ENCODE data around the gene CPB2.

The CPB2 gene

GRCh38 chr13:46134961-46135522 lies 30.2 kb upstream of the CPB2 start:
- TF ChIP-seq, protein P1, sequence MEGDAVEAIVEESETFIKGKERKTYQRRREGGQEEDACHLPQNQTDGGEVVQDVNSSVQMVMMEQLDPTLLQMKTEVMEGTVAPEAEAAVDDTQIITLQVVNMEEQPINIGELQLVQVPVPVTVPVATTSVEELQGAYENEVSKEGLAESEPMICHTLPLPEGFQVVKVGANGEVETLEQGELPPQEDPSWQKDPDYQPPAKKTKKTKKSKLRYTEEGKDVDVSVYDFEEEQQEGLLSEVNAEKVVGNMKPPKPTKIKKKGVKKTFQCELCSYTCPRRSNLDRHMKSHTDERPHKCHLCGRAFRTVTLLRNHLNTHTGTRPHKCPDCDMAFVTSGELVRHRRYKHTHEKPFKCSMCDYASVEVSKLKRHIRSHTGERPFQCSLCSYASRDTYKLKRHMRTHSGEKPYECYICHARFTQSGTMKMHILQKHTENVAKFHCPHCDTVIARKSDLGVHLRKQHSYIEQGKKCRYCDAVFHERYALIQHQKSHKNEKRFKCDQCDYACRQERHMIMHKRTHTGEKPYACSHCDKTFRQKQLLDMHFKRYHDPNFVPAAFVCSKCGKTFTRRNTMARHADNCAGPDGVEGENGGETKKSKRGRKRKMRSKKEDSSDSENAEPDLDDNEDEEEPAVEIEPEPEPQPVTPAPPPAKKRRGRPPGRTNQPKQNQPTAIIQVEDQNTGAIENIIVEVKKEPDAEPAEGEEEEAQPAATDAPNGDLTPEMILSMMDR (IDR thresholded peaks at IDR 0.05) = no peak
- no peak overlapping the region for H3K4me3 ChIP-seq
- no peak for DNase-seq (ENCODE audit: low spot score)
- H3K27ac ChIP-seq = no peak overlapping the region

GRCh38 chr13:46134494-46134893 lies 29.7 kb upstream of the CPB2 start:
- H3K4me3 ChIP-seq = no peak overlapping the region
- TF ChIP-seq, protein P1 (IDR thresholded peaks at IDR 0.05) = no peak
- H3K27ac ChIP-seq = no peak overlapping the region
- no peak for DNase-seq (ENCODE audit: low spot score)

DNA sequence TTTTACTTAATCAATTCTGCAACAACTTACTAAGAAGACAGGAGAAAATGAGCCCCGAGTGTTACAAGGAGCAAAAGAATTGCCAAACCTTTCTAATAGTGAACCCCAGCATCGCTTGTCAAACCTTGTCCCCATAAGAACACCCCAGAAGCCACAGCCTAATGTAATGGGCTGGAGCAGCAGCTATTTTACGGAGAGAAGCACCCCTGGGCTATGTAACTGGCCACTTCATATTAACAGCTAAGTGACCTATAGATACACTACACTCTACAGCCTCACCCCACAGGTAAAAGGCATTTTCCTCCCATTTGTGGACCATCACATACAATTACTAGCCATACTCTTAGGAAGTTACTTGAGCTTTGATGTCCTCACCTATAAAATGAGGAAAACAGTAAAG lies 27.3 kb upstream of the CPB2 start:
- Histone ChIP-seq H3K4me3 (no peak overlapping the region), H3K27ac (no peak overlapping the region)
- TF ChIP-seq, protein P1 (IDR thresholded peaks at IDR 0.05) = no peak
- no peak for DNase-seq (ENCODE audit: low spot score)

GRCh38 chr13:46131705-46132104 lies 26.9 kb upstream of the CPB2 start:
- no peak overlapping the region for H3K27ac ChIP-seq
- no peak for DNase-seq (ENCODE audit: low spot score)
- no peak overlapping the region for H3K4me3 ChIP-seq
- TF ChIP-seq, protein P1 (IDR thresholded peaks at IDR 0.05) = no peak

DNA sequence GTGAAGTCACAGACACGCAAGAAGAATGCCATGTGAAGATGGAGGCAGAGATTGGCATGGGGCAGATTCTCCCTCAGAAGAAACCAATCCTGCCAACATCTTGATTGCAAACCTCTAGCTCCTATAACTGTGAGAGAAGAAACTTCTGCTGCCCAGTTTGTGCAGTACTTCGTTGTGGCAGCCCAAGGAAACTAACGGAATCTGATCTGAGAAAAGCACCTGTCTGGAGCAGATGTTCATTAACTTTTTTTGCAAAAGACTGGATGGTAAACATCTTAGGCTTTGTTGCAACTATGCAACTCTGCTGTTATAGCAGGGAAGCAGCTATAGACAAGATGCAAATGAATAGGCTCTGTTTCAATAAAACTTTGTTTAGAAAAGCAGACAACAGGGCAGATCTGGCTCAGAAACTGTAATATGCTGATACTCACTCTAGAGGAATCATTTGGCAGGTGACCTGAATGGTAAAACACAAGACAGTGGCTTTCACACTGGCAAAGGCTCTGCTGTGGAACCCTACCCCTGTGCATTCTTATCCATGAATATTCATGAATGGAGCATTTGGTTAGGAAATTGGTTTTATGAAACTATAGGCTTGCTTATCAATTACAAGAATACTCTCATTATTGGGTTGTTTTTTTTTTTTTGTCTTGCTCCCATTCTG lies 25.3 kb upstream of the CPB2 start:
- no peak for DNase-seq (ENCODE audit: low spot score)
- Histone ChIP-seq H3K27ac (no peak overlapping the region), H3K4me3 (no peak overlapping the region)
- TF ChIP-seq, protein P1 (IDR thresholded peaks at IDR 0.05) = no peak

- no peak overlapping the region for H3K4me3 ChIP-seq
- TF ChIP-seq, protein P1 (IDR thresholded peaks at IDR 0.05) = no peak
- no peak overlapping the region for H3K27ac ChIP-seq
- DNase-seq (ENCODE audit: low spot score) = no peak
These were observed 24.3 kb upstream of the CPB2 start for GRCh38 chr13:46129124-46129523.

GRCh38 chr13:46127358-46128023 lies 22.7 kb upstream of the CPB2 start:
- no peak for DNase-seq (ENCODE audit: low spot score)
- TF ChIP-seq, protein P1 (IDR thresholded peaks at IDR 0.05) = no peak
- Histone ChIP-seq H3K27ac (no peak overlapping the region), H3K4me3 (no peak overlapping the region)
